H9 (cell line): Measurements from ENCODE around the gene L3MBTL4. TPM values are rescaled to one million over a fixed set of nuclear protein-coding genes. Genes with fewer than 3 reads are reported as not detected.

Experiments used
- DNase-seq: peaks from one replicate; pipeline ENCODE4 v3.0.0-alpha.2; 2017
- H2AFZ ChIP-seq: one replicate; pipeline ENCODE4 v1.6.1; 2013; ENCODE audit warnings: mild to moderate bottlenecking, low read length, control low read depth, moderate library complexity
- H2AK5ac ChIP-seq: 2 replicates; pipeline ENCODE4 v1.6.1; 2013; ENCODE audit warnings: low read length, control low read depth, mixed read lengths; ENCODE audit not compliant: insufficient read length
- H2BK120ac ChIP-seq: one replicate; pipeline ENCODE4 v1.6.1; 2013; ENCODE audit warnings: low read depth, mild to moderate bottlenecking, low read length, control low read depth, inconsistent platforms; ENCODE audit not compliant: poor library complexity, severe bottlenecking
- H2BK12ac ChIP-seq: 2 replicates; pipeline ENCODE4 v1.6.1; 2013; ENCODE audit warnings: low read length, control low read depth, mixed read lengths, low read depth; ENCODE audit not compliant: insufficient read length
- H2BK15ac ChIP-seq: 2 replicates; pipeline ENCODE4 v1.6.1; 2013; ENCODE audit warnings: low read depth, low read length, control low read depth
- H2BK20ac ChIP-seq: one replicate; pipeline ENCODE4 v1.6.1; 2013; ENCODE audit warnings: low read depth, mild to moderate bottlenecking, low read length, control low read depth, inconsistent platforms; ENCODE audit not compliant: poor library complexity, severe bottlenecking
- H2BK5ac ChIP-seq: 2 replicates; pipeline ENCODE4 v1.6.1; 2013; ENCODE audit warnings: low read length, control low read depth, mixed read lengths; ENCODE audit not compliant: insufficient read length
- H3K14ac ChIP-seq: 2 replicates; pipeline ENCODE4 v1.6.1; 2013; ENCODE audit warnings: low read length, control low read depth; ENCODE audit not compliant: insufficient read depth
- H3K18ac ChIP-seq: 2 replicates; pipeline ENCODE4 v1.6.1; 2013; ENCODE audit warnings: low read depth, mild to moderate bottlenecking, mixed read lengths, low read length, control low read depth; ENCODE audit not compliant: insufficient read length
- H3K23ac ChIP-seq: 2 replicates; pipeline ENCODE4 v1.6.1; 2013; ENCODE audit warnings: low read length, control low read depth, mixed read lengths, low read depth; ENCODE audit not compliant: insufficient read length
- H3K23me2 ChIP-seq: 2 replicates; pipeline ENCODE4 v1.6.1; 2013; ENCODE audit warnings: low read depth, mild to moderate bottlenecking, mixed read lengths, low read length, control low read depth; ENCODE audit not compliant: insufficient read length, poor library complexity, severe bottlenecking
- H3K27ac ChIP-seq: 2 replicates; pipeline ENCODE4 v1.5.1; 2013; ENCODE audit warnings: low read length, control low read depth, mixed read lengths, low read depth; ENCODE audit not compliant: insufficient read length
- H3K27me3 ChIP-seq: 2 replicates; pipeline ENCODE4 v1.6.1; 2013; ENCODE audit warnings: low read length, control low read depth, inconsistent platforms; ENCODE audit not compliant: insufficient read depth
- H3K4ac ChIP-seq: 2 replicates; pipeline ENCODE4 v1.6.1; 2013; ENCODE audit warnings: low read depth, mild to moderate bottlenecking, control low read depth, inconsistent platforms, low read length, moderate library complexity
- H3K4me1 ChIP-seq: 2 replicates; pipeline ENCODE4 v1.6.1; 2013; ENCODE audit warnings: low read length, control low read depth, inconsistent platforms; ENCODE audit not compliant: insufficient read depth
- H3K4me2 ChIP-seq: 2 replicates; pipeline ENCODE4 v1.6.1; 2013; ENCODE audit warnings: low read length, control low read depth, mixed read lengths; ENCODE audit not compliant: insufficient read length, insufficient read depth
- H3K56ac ChIP-seq: 2 replicates; pipeline ENCODE4 v1.6.1; 2013; ENCODE audit warnings: low read depth, mild to moderate bottlenecking, mixed read lengths, low read length, control low read depth; ENCODE audit not compliant: insufficient read length
- H3K79me1 ChIP-seq: 2 replicates; pipeline ENCODE4 v1.6.1; 2013; ENCODE audit warnings: low read depth, mild to moderate bottlenecking, moderate library complexity, low read length, control low read depth, inconsistent platforms; ENCODE audit not compliant: insufficient read depth, poor library complexity, severe bottlenecking
- H3K79me2 ChIP-seq: 2 replicates; pipeline ENCODE4 v1.6.1; 2013; ENCODE audit warnings: low read length, control low read depth, inconsistent platforms; ENCODE audit not compliant: insufficient read depth
- H3K9ac ChIP-seq: 2 replicates; pipeline ENCODE4 v1.6.1; 2013; ENCODE audit warnings: low read length, control low read depth, mixed read lengths; ENCODE audit not compliant: insufficient read length; ENCODE audit errors: extremely low read depth
- H3K9me3 ChIP-seq: one replicate; pipeline ENCODE4 v1.6.1; 2013; ENCODE audit warnings: low read depth, low read length, inconsistent platforms; ENCODE audit not compliant: control insufficient read depth
- H3T11ph ChIP-seq: one replicate; pipeline ENCODE4 v1.6.1; 2013; ENCODE audit warnings: mild to moderate bottlenecking, low read length, control low read depth, inconsistent platforms
- H4K20me1 ChIP-seq: one replicate; pipeline ENCODE4 v1.6.1; 2013; ENCODE audit not compliant: control insufficient read depth, insufficient read length, insufficient read depth
- H4K5ac ChIP-seq: 2 replicates; pipeline ENCODE4 v1.6.1; 2013; ENCODE audit warnings: low read depth, mild to moderate bottlenecking, mixed read lengths, low read length, control low read depth; ENCODE audit not compliant: insufficient read length
- H4K8ac ChIP-seq: replicated peaks from 2 replicates; pipeline ENCODE4 v1.6.1; 2013; ENCODE audit warnings: low read length, control low read depth, mixed read lengths, low read depth; ENCODE audit not compliant: insufficient read length
- H4K91ac ChIP-seq: 2 replicates; pipeline ENCODE4 v1.6.1; 2013; ENCODE audit warnings: low read depth, mild to moderate bottlenecking, moderate library complexity, mixed read lengths, low read length, control low read depth; ENCODE audit not compliant: insufficient read length
- H3K27ac Mint-ChIP-seq, 3 experiments: 2 replicates in 2 of 3; 3 replicates in 1 of 3; pipeline ENCODE4 v1.8.0; 2020 to 2021; ENCODE audit warnings: mixed read lengths in 3 of 3, mild to moderate bottlenecking in 1 of 3, moderate library complexity in 1 of 3
- H3K27me3 Mint-ChIP-seq: 2 replicates; pipeline ENCODE4 v1.8.0; 2021; ENCODE audit warnings: low read depth, mild to moderate bottlenecking, moderate library complexity, mixed read lengths
- H3K36me3 Mint-ChIP-seq, 3 experiments: 2 replicates in 2 of 3; 3 replicates in 1 of 3; pipeline ENCODE4 v1.8.0; 2020 to 2021; ENCODE audit warnings: low read depth in 3 of 3, mixed read lengths in 3 of 3; ENCODE audit not compliant: insufficient read depth in 1 of 3
- H3K4me1 Mint-ChIP-seq, 2 experiments: 2 replicates each; pipeline ENCODE4 v1.8.0; 2020; ENCODE audit warnings: mixed read lengths in 2 of 2
- H3K4me3 Mint-ChIP-seq, 2 experiments: 2 replicates in 1 of 2; 3 replicates in 1 of 2; pipeline ENCODE4 v1.8.0; 2020 to 2021; ENCODE audit warnings: mild to moderate bottlenecking in 2 of 2, mixed read lengths in 2 of 2, moderate library complexity in 1 of 2
- H3K9me3 Mint-ChIP-seq, 2 experiments: 2 replicates in 1 of 2; 3 replicates in 1 of 2; pipeline ENCODE4 v1.8.0; 2020; ENCODE audit warnings: mild to moderate bottlenecking in 2 of 2, mixed read lengths in 2 of 2, moderate library complexity in 1 of 2
- WGBS: extraction: QIAGEN DNeasy Blood & Tissue Kit; methylation state at CpG from one replicate; pipeline ENCODE4 v1.1.7; 2013; ENCODE audit warnings: missing lambda C conversion rate, low lambda C conversion rate, mixed read lengths; ENCODE audit not compliant: insufficient read length; ENCODE audit errors: extremely low coverage; 5-methylcytosine and 5-hydroxymethylcytosine counted together
- total RNA-seq: library from RNA; stranded (reverse); gene quantifications from 2 replicates; pipeline ENCODE4 v1.2.1, GENCODE V29; 2021
- TF ChIP-seq, protein P1 (sequence below): fragments of 200-600 bp; sonication (generic); conservative IDR thresholded peaks from 3 replicates; pipeline ENCODE4 v1.8.0; 2021; ENCODE audit warnings: antibody characterized with exemption, mild to moderate bottlenecking

Gene L3MBTL4
- total RNA-seq, 1 experiment from 2014 or later, result 1.9 TPM

DNA sequence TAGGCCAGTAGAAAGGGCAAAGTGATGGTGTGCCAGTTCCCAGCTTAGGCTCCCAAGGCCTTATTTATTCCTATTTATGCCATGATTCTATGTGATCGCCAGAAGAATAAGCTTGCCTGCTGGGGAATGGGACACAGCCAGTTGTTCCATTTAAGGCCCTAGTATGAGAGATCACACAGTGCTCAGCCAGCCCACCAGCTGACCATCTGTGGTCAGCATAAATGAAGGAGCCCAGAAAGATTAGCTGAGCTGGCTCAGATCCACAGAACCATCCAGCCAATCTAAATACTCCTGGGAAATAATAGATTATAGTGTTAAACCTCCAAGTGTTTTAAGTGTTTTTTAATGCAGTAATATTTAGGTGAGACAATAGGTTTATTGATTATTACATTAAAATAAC, 12.6 kb upstream of the L3MBTL4 start:
- Mint-ChIP-seq H3K4me1 (peaks cover 3 to 4% of the 10 kb centered on the region in 2 experiments; a peak in 2 of 4 replicates), H3K36me3 (no peaks in the 10 kb centered on the region), H3K4me3 (no peak overlapping the region), H3K9me3 (no peaks in the 10 kb centered on the region), H3K27ac (no peak overlapping the region), H3K27me3 (no peaks in the 10 kb centered on the region; the same call in 1 of the 2 replicates)
- H3K23ac ChIP-seq, result no peak overlapping the region
- no peak overlapping the region for H2BK20ac ChIP-seq
- no peak for DNase-seq
- H2BK5ac ChIP-seq, result no peak overlapping the region
- no peak overlapping the region for H3K9ac ChIP-seq
- H2BK120ac ChIP-seq, result no peak overlapping the region
- H3K27ac ChIP-seq, result no peak overlapping the region
- H4K8ac ChIP-seq, result no peak overlapping the region
- no peaks in the 10 kb centered on the region for H3K79me2 ChIP-seq
- H3K9me3 ChIP-seq, result no peaks in the 10 kb centered on the region
- no peak overlapping the region for H3K4ac ChIP-seq
- H2AFZ ChIP-seq, result no peak overlapping the region
- H3K27me3 ChIP-seq, result no peaks in the 10 kb centered on the region
- H3K79me1 ChIP-seq, result no peaks in the 10 kb centered on the region
- no peaks in the 10 kb centered on the region for H3K23me2 ChIP-seq
- no peak overlapping the region for H3K56ac ChIP-seq
- H2BK12ac ChIP-seq, result no peak overlapping the region
- no CpG with 5 or more reads among the region's 1 CpG for WGBS
- H4K20me1 ChIP-seq, result no peaks in the 10 kb centered on the region
- H3K4me2 ChIP-seq, result no peak overlapping the region
- H3T11ph ChIP-seq, result no peak overlapping the region
- H2BK15ac ChIP-seq, result no peak overlapping the region
- H4K91ac ChIP-seq, result no peak overlapping the region
- H3K18ac ChIP-seq, result no peak overlapping the region
- no peak overlapping the region for H3K14ac ChIP-seq
- TF ChIP-seq, protein P1, sequence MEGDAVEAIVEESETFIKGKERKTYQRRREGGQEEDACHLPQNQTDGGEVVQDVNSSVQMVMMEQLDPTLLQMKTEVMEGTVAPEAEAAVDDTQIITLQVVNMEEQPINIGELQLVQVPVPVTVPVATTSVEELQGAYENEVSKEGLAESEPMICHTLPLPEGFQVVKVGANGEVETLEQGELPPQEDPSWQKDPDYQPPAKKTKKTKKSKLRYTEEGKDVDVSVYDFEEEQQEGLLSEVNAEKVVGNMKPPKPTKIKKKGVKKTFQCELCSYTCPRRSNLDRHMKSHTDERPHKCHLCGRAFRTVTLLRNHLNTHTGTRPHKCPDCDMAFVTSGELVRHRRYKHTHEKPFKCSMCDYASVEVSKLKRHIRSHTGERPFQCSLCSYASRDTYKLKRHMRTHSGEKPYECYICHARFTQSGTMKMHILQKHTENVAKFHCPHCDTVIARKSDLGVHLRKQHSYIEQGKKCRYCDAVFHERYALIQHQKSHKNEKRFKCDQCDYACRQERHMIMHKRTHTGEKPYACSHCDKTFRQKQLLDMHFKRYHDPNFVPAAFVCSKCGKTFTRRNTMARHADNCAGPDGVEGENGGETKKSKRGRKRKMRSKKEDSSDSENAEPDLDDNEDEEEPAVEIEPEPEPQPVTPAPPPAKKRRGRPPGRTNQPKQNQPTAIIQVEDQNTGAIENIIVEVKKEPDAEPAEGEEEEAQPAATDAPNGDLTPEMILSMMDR, result no peak
- no peaks in the 10 kb centered on the region; the same call in 1 of the 2 replicates for H3K4me1 ChIP-seq
- no peak overlapping the region for H2AK5ac ChIP-seq
- H4K5ac ChIP-seq, result no peak overlapping the region
